Keratinocyte (primary cell): ENCODE data around the gene CHAF1A.

Experiments used
- EZH2 ChIP-seq: IDR thresholded peaks from one replicate; pipeline ENCODE4 v1.6.1; 2012; ENCODE audit warnings: inconsistent platforms, mild to moderate bottlenecking, low read length, moderate library complexity
- TF ChIP-seq, protein P1 (sequence below), 3 experiments: IDR thresholded peaks in 1 of 3; conservative IDR thresholded peaks in 1 of 3; optimal IDR thresholded peaks in 1 of 3; 2 replicates in 2 of 3; 3 replicates in 1 of 3; pipeline versions ENCODE3 to v1.5.1; 2011; ENCODE audit warnings: low read length in 3 of 3, mild to moderate bottlenecking in 3 of 3, moderate library complexity in 2 of 3, control low read depth in 1 of 3, inconsistent platforms in 1 of 3; ENCODE audit not compliant: insufficient read depth in 2 of 3; ENCODE audit errors: extremely low read depth in 1 of 3

DNA sequence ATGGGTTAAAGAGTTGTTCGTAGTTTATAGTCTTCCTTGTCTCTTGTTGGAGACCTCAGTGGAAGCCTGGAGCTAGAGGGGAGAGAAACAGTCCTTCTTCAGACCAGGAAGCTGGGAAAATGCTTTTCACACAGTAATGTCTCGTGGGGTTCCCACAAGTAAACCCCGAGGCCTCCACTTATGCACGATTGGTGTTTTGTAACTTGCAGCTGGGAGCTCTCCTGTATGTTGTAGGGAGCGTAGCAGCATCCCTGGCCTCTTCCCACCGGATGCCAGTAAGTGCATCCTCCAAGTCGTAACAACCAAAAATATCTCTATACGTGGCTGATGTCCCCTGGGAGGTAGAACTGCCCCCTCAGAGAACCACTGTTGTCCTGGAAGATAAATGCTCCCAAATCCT lies 3.5 kb downstream of the CHAF1A start:
- TF ChIP-seq, protein P1, sequence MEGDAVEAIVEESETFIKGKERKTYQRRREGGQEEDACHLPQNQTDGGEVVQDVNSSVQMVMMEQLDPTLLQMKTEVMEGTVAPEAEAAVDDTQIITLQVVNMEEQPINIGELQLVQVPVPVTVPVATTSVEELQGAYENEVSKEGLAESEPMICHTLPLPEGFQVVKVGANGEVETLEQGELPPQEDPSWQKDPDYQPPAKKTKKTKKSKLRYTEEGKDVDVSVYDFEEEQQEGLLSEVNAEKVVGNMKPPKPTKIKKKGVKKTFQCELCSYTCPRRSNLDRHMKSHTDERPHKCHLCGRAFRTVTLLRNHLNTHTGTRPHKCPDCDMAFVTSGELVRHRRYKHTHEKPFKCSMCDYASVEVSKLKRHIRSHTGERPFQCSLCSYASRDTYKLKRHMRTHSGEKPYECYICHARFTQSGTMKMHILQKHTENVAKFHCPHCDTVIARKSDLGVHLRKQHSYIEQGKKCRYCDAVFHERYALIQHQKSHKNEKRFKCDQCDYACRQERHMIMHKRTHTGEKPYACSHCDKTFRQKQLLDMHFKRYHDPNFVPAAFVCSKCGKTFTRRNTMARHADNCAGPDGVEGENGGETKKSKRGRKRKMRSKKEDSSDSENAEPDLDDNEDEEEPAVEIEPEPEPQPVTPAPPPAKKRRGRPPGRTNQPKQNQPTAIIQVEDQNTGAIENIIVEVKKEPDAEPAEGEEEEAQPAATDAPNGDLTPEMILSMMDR (optimal IDR thresholded peaks at IDR 0.05 in 1 of 3, IDR thresholded peaks at IDR 0.05 in 1 of 3, conservative IDR thresholded peaks at IDR 0.05 in 1 of 3; ENCODE audit: extremely low read depth in 1 of 3, insufficient read depth in 2 of 3, low read length in 3 of 3), result no peak
- no peak for TF ChIP-seq EZH2
